Adipose tissue (tissue), 3 donors: ENCODE results near the gene RABGAP1L. TPM values are rescaled to one million over a fixed set of nuclear protein-coding genes. Genes with fewer than 3 reads are reported as not detected.
"Not testable (repeated sequence)": the region's sequence is repeated elsewhere in the genome, so short reads cannot be mapped to it uniquely, and the experiment has no call there.

Source experiments
- H3K27ac ChIP-seq: one replicate; pipeline ENCODE4 v1.5.1; 2013; ENCODE audit warnings: low read depth, low read length
- WGBS, 3 donors: extraction: QIAGEN DNeasy Blood & Tissue Kit; methylation state at CpG; one replicate each; pipeline ENCODE4 v1.1.7; 2013; 5-methylcytosine and 5-hydroxymethylcytosine counted together
- polyA plus RNA-seq, 3 donors: library from polyadenylated mRNA; stranded (reverse); fragments of 200-250 nt; gene quantifications; one replicate each; pipeline ENCODE4 v1.2.3, GENCODE V29; 2013
- donor health status: healthy with polysubstance abuse.
- donor health status: Bipolar disorder and iron deficiency.
- donor health status: healthy.

RABGAP1L gene
- polyA plus RNA-seq, 3 donors: 7.6 to 13.5 (median 10.3) TPM

DNA sequence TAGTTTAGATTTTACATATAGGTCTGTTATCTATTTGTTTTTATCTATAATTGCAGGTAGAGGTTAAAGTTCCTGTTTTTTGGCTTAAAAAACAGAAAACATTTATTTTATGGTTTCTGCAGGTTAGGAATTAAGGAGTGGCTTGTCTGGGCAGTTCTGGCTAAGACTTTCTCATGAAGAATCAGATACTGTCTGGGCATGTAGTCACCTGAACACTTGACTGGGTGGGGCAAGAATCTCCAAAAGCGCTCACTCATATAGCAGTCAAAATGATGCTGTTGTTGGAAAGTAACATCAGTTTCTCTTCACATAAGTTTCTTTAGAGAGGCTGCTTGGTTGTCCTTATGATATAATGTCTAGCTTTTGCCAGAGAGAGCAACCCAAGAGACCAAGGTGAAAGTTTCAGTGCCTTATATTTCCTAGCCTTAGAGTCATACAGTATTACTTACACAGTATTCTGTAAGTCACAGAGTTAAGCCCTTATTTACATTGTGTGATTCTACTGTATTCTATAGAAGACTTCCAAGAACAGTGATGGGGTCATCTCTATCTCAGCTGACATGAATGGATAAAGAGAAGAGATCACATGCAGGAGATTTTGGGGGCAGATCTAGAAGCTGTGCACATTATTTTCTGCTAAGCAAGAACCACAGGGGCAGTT, 163.0 kb downstream of the RABGAP1L start:
- no peak overlapping the region for H3K27ac ChIP-seq
- WGBS, 3 donors: 98 to 100% (median 98%) methylated on average over 1 of the region's 1 CpG

DNA sequence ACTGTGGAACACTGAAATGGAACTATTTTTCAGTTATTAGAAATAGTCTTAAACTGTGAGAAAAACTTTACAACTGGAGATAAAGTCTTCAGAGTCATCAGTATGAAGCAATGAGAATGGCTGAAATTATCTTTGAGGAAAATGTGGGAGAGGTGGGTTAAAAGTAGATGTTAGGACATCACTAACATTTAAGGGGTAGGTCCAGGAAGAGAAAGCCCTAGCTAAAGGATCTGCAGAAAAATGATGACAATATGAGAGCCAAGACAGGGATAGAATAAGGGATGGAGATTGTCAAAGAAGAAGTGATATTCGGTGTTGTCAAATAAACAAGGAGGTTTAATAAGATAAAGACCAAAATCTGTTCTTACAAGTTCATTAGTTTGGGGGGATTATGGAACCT, 165.2 kb downstream of the RABGAP1L start:
- 97 to 100% (median 99%) methylated on average over 1 of the region's 1 CpG for WGBS, 3 donors
- H3K27ac ChIP-seq: no peak overlapping the region

DNA sequence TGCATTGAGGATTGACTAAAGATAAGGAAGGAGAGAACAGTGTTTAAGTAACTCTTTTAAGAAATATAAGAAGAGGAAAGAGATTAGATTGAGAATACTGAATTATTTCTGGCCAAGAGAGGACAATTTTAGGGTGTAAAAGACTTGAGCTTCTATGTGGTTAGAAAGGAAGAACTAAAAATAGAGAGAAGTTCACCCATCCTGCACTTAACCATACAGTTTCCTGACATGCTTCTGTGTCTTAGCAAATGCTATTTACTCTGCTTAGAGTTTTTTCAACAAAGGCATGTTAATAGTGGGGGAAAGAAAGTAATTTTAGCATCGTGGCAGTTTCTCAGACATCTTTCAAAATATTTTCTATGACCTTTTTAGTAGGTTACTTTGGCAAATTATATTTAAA, 165.6 kb downstream of the RABGAP1L start:
- no peak overlapping the region for H3K27ac ChIP-seq
- WGBS, 3 donors: 33 to 68% (median 38%) methylated on average over 1 of the region's 1 CpG

DNA sequence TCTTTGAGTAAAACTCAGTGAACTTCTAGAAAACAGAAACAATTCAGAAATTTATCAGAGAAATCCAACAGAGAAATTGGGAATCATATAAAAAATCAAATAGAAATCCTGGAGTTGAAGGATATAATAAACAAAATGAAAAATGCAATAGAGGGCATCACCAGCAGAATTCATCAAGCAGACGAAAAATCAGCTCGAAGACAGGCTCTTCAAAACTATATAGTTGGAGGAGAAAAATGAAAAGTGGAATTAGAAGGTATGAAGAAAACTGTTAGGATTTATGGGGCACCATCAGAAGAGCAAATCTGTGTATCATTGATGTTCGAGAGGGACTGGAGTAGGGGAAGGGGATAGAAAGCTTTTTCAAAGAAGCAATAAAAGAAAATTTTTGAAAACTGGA, 167.0 kb downstream of the RABGAP1L start:
- 96 to 99% (median 98%) methylated on average over 3 of the region's 3 CpGs for WGBS, 3 donors

DNA sequence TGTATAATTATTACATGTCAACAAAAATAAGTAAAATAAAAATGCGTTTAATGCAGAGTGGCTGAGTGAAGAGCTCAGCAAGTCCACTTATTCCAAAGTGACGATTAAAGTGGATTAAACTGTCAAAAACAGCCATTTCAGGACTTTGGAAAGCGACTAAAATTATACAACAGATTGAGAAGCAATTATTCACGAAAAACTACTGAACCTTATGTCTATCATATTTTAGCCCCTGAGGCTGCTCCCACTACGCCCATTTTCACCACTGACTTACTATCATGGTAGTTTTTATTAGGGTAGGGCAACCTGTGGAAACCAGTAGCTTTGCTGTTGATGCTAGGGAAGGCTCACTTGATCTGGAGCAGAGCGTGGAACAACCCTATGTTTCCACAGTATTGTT, 174.1 kb downstream of the RABGAP1L start:
- no peak overlapping the region for H3K27ac ChIP-seq

More for the DNA sequence above, 167.0 kb downstream of the RABGAP1L start:
- no peak overlapping the region for H3K27ac ChIP-seq

DNA sequence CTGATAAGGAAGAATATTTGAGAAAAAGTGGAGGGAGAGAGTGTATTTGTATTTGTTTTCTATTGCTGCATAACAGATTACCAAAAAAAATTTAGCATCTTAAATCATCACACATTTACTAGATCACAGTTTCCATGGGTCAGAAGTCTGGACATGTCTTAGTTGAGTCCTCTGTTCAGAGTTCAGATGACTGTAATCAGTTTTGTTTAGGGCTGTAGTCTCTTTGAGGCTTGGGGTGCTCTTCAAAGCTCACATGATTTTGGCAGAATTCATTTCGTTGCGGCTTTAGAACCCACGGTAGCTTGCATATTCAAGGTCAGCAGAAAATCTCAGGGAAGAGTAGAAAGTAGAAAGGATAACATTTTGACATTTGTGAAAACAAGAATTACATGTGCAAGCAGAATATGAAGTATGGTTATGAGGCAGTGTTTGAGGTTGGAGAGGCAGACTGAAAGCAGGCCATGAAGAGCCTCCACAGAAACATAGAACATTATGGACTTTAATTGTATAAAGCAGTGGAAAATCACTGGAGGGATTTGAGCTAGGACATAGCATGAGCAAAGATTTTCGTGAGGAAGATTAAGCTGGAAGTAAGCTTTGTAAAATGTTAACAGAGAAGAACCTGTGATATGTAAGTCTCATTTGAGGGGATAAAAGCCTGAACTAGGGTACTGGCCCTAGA, 177.8 kb downstream of the RABGAP1L start:
- WGBS, 3 donors: 86 to 94% (median 90%) methylated on average over 4 of the region's 4 CpGs
- no peak overlapping the region for H3K27ac ChIP-seq

More for the DNA sequence above, 174.1 kb downstream of the RABGAP1L start:
- 96 to 97% (median 97%) methylated on average over 6 of the region's 6 CpGs for WGBS, 3 donors

DNA sequence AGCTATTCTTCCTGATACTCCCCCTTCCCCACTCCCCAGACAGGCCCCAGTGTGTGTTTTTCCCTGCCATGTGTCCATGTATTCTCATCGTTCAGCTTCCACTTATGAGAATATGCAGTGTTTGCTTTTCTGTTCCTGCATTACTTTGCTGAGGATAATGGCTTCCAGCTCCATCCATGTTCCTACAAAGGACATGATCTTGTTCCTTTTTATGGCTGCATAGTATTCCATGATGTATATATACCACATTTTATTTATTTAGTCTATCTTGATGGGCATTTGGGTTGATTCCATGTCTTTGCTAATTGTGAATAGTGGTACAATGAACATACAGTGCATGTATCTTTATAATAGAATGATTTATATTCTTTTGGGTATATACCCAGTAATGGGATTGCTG, 181.1 kb downstream of the RABGAP1L start:
- WGBS, 3 donors: 86 to 98% (median 90%) methylated on average over 1 of the region's 1 CpG

DNA sequence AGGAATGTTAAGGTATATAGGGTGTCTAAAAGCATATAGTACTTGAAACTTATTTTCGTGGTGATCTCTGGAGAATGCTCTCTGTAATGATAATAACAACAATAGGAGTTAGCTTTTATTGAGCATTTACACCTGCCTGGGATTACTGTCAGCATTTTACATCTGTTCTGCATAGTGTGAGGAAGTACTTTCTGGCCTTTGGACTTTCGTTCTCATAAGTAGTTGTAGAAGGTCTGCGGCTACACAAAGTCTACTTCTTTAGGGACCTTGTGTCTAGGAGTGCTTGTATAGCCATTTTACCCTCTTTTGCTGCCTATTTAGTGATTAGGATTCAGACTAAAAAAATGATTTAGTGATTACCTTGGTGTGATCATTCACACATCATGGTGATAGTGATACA, 184.8 kb downstream of the RABGAP1L start:
- no peak overlapping the region for H3K27ac ChIP-seq
- whole genome bisulfite sequencing, 3 donors: 91 to 93% (median 92%) methylated on average over 3 of the region's 3 CpGs

More for the DNA sequence above, 181.1 kb downstream of the RABGAP1L start:
- H3K27ac ChIP-seq: not testable (repeated sequence)

DNA sequence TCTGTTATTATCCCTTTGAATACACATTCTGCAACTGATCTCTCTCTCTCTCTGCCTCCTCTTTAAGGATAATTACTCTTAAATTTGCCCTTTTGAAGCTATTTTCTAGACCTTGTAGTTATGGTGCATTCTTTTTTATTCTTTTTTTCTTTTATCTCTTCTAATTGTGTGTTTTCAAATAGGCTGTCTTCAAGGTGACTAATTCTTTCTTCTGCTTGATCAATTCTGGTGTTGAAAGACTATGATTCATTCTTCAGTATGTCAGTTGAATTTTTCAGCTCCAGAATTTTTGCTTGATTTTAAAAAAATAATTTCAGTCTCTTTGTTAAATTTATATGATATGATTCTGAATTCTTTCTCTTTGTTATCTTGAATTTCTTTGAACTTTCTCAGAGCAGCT, 192.8 kb downstream of the RABGAP1L start:
- no peak overlapping the region for H3K27ac ChIP-seq

DNA sequence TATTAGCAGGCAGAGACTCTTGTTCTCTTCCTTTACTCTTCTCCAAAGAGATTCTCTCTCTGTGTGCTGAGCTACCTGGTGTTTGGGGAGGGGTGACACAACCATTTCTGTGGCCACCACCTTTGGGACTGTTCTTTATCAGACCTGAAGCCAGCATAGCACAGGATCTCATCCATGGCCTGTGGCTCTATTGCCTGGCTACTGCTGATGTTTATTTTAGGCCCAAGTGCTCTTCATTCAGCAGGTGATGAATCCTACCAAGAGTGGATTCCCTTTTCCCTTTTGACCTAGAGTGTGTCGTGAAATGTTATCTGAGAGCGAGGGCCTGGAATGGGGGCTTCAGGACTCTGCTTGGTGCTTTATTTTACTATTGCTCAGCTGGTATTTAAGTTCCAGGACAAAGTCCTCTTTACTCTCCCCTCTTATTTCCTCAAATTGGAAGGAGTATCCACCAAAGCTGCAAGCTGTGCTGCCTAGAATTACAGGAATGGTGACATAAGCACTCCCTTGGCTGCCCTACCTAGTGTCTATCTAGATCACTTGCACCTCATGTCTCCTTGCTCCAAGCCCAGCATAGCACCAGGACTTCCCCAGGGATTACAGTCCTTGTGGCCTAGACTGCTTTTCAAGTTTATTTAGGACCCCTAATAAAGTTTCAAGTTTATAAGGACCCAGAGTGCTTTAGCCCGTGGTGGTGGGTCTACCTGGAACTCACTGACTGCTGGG, 193.7 kb downstream of the RABGAP1L start:
- H3K27ac ChIP-seq: no peak overlapping the region
- WGBS, 3 donors: 74 to 97% (median 96%) methylated on average over 3 of the region's 3 CpGs

DNA sequence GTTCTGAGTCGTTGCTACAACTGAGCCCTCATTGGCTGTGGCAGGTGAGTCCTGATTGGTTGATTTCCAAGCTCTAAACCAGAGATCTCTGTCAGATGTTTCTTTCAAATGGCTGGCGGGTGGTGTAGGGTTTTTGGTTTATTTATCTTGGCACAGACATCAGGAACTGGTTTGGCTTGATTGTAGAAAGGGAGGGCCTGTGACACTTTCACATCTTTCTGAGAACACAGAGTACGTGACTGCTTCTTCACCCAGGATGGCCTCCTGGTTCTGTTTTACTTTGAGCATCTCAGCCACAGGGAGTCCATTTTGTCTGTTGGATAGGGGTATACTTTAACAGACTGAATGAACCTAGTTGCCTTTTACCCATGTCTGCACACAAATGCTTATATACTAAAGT, 199.0 kb downstream of the RABGAP1L start:
- WGBS, 3 donors: 70 to 90% (median 87%) methylated on average over 3 of the region's 3 CpGs
- no peak overlapping the region for H3K27ac ChIP-seq

DNA sequence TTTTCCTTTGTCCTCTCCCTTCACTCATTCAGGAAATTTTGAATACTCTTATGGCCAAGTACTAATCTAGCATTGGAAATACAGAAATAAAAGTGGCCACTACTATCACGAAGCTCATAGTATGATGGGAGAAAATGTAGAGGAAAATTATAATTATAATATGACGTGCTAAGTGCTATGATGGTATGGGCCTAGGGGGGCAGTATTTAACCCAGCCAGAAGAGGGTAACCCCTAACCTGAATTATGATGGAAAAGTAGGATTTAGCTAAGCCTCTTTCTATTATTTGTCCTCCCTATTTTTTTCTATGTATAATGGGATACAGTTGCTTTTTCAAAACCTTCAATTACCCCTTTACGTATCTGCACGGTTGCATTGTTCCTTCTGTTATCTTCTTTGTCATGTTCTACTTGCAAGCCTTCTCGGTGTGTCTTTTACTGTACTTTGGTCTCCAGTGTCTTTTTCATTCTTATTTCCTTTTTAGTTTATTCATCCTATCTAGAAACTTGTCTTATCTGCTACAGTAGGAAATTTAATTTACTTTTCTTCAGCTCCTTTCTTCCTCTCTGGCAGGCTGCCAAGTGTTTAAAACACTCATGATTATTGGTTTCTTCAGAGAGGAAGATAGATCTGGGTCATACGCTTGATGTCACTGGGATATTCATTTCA, 199.6 kb downstream of the RABGAP1L start:
- H3K27ac ChIP-seq: no peak overlapping the region
- 64 to 88% (median 88%) methylated on average over 6 of the region's 6 CpGs for WGBS, 3 donors

DNA sequence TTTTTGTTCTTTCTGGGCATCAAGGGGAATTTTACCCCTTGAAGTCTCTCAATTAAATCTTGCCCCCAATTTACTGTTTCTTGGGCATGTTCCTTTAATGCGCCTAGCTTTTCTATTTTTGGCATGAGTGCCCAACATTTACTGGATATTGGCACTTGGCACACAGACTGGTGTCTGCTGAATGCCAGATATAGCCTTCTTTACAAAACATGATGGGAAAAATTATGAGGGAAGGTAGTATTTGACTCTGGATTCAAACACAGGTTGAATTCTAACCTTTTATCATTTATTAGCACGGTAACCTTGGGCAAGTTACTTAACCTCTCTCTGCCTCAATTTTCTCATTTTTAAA, 200.1 kb downstream of the RABGAP1L start:
- H3K27ac ChIP-seq: no peak overlapping the region
- WGBS, 3 donors: 48 to 94% (median 85%) methylated on average over 2 of the region's 2 CpGs

DNA sequence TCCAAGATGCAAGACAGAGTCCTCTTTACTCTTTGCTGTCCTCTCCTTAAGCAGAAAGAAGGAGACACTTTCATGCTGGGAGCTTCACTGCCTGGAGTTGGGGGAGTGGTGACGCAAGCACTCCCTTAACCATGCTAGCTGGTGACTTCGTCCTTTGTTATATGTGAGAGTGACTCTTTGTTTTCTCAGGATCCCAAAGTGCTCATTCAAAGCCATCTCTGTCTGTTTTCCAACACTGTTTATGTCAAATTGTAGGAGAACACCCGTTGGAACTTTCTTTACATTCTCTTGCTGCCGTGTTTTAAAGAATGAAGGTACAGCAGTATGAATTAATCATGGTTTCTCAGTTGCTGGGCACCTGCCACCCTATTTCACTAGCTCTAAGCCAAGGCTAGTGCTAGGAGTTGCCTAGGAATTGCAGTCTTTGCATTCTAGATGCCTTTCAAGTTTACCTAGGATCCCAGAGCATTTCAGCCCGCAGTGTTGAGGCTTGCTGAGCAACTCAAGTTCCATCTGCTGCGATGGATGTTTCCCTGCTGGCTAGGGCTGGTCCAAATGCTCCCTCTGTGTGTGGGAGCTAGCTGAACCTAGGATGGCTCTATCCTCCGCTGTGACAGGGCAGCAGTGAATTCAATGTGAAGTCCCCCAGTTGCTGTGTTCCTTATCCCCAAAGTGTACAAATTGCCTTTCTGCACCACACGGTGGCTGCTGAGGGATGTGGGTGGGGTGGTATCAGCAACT, 205.8 kb downstream of the RABGAP1L start:
- no peak overlapping the region for H3K27ac ChIP-seq
- WGBS, 3 donors: 89 to 93% (median 92%) methylated on average over 8 of the region's 8 CpGs

DNA sequence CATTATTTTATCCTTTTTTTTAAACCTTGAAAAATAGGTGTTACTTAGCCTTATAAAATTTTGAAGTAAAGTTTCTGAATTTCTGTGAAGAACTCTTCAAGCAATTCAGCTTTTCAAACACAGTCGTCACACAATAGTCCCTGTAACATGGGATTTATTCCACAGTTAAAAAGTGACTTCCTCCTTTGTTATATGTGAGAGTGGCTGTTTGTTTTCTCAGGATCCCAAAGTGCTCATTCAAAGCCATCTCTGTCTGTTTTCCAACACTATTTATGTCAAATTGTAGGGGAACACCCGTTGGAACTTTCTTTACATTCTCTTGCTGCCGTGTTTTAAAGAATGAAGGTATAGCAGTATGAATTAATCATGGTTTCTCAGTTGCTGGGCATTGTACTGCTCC, 207.6 kb downstream of the RABGAP1L start:
- no peak overlapping the region for H3K27ac ChIP-seq
- 57 to 82% (median 71%) methylated on average over 3 of the region's 3 CpGs for WGBS, 3 donors

DNA sequence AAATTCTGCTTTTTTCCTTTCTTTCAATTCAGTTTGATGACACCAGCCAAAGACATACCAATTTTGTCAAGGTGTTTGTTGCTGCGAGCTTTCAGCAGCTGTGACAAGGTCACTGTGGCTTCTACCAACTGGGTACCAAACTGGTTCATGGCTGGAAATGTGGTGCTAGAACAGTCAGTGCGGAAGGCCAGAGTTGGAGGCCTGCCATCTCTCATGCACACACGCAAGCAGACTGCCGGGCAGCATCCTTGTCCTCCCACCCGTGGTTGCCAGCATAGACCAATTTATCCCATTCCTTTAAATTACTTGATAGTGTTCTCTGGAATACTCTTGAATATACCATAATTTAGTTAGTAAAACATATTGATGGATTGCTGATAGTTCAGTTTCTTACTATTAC, 208.6 kb downstream of the RABGAP1L start:
- WGBS, 3 donors: 96 to 97% (median 97%) methylated on average over 5 of the region's 5 CpGs

DNA sequence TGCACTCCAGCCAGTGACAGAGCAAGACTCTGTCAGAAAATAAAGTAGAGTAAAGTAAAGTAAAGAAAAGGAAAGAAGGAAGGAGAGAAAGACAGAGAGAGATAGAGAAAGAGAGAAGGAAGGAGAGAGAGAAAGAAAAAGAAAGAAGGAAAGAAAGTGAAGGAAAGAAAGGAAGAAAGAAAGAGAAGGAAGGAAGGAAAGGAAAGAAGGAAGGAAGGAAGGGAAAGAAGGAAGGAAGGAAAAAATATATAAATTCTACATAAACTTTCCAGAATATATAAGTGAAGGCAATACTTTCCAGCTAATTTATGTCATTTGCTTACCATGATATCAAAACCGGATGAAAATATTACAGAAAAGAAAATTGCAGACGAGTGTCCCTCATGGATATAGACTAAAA, 216.7 kb downstream of the RABGAP1L start:
- 90 to 97% (median 91%) methylated on average over 2 of the region's 2 CpGs for WGBS, 3 donors
- no peak overlapping the region for H3K27ac ChIP-seq

More for the DNA sequence above, 208.6 kb downstream of the RABGAP1L start:
- no peak overlapping the region for H3K27ac ChIP-seq

DNA sequence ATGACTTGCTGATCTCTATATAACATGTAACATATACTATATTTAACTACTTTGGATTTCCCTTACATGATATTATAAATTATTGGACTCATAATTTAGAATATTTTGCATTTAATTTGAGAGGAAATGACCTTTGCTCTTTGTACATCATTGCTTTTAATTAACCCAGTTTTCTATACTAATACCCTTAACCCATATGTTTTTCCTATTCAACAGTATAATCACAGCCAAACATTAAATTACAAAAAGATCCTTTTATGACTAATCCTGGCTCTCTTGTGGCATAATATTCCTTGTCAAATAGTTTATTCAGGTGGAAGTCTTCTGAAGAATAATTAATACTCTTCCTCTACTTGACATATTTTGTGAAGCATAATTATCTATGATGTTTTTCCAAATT, 232.4 kb downstream of the RABGAP1L start:
- no peak overlapping the region for H3K27ac ChIP-seq
